Calu3 (cell line): Measurements from ENCODE around the gene PNKP. TPM values are rescaled to one million over a fixed set of nuclear protein-coding genes. Genes with fewer than 3 reads are reported as not detected.

Experiments used
- BruUV-seq: library from RNA; stranded (reverse); fragments of 400-500 nt; replicated peaks from 2 replicates; lab custom pipeline; 2021; lab: Mats Ljungman, UMichigan
- CTCF ChIA-PET: fragments of 300-600 bp; sonication (Branson Sonifier 250); formaldehyde crosslinking; loops from one replicate; lab custom pipeline; 2022; ENCODE audit warnings: antibody characterized with exemption; lab: Charles Lee
- DNase-seq: peaks from one replicate; pipeline ENCODE4 v3.0.0; 2022
- H3K27ac Mint-ChIP-seq: one replicate; pipeline ENCODE4 v1.8.0; 2022; ENCODE audit warnings: mixed read lengths; ENCODE audit not compliant: unreplicated experiment
- H3K27me3 Mint-ChIP-seq: one replicate; pipeline ENCODE4 v1.8.0; 2022; ENCODE audit warnings: mixed read lengths; ENCODE audit not compliant: unreplicated experiment
- H3K36me3 Mint-ChIP-seq: one replicate; pipeline ENCODE4 v1.8.0; 2022; ENCODE audit warnings: mild to moderate bottlenecking, moderate library complexity, mixed read lengths; ENCODE audit not compliant: insufficient read depth, unreplicated experiment
- H3K4me1 Mint-ChIP-seq: one replicate; pipeline ENCODE4 v1.8.0; 2022; ENCODE audit warnings: mild to moderate bottlenecking, low read depth, mixed read lengths; ENCODE audit not compliant: unreplicated experiment
- H3K4me3 Mint-ChIP-seq: one replicate; pipeline ENCODE4 v1.8.0; 2022; ENCODE audit warnings: mild to moderate bottlenecking, low read depth, moderate library complexity, mixed read lengths; ENCODE audit not compliant: unreplicated experiment
- H3K9me3 Mint-ChIP-seq: one replicate; pipeline ENCODE4 v1.8.0; 2022; ENCODE audit warnings: low read depth, mixed read lengths; ENCODE audit not compliant: unreplicated experiment
- intact Hi-C: fragments of 100-400 bp; cut with micrococcal nuclease; formaldehyde crosslinking; loops from one replicate; pipeline ENCODE4 v1.10.0; 2022; ENCODE audit not compliant: unreplicated experiment
- total RNA-seq: library from RNA; stranded (reverse); gene quantifications from 2 replicates; pipeline ENCODE4 v1.2.3, GENCODE V29; 2022
- TF ChIP-seq, protein P1 (sequence below): fragments of 200-600 bp; IDR thresholded peaks from one replicate; pipeline ENCODE4 v1.8.0; 2022; ENCODE audit warnings: antibody characterized with exemption; ENCODE audit not compliant: unreplicated experiment

Gene PNKP
- total RNA-seq, 1 experiment from 2014 or later: 189 TPM

DNA sequence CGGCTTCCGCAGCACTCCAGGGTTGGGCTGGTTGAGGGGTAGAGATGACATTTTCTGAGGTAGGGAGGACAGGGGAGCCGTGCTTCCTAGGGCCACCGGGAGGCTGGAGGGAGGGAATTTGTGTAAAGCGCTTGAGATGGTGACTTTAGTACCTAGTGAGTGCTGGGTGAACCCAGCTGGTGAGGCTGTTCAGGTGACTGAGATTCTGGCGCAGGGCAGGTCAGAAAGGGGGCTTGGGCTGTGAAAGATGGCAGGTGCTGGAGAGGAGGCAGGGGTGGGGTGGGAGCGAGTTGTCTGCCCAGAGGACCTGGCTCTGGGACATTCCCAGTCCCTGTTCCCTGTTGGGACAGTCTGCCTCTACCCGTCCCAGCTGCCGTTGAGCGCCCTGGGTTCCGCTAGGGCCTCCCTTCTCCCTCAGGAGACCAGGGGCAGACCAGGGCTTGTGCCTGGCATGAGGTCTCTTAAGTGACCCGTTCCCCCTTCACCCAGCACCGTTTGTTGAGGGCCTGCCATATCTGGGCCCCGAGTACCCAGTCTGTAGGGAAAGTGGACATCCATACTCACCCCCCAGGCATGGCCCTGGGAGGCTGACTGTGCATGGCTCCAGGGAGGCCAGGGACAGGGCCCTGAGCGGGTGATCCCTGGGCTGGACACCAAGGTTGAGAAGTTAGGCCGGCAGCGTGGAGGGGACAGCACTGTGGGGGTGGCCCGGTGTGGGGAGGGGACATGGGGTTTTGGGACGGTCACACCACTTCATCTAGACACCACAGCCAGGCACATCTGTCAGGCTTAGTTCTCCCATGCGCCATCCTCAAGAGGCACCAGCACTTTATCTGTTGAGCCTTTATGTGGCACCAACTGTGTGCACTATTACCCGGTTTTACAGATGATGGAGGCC is 11.5 kb downstream of the PNKP start:
- Mint-ChIP-seq H3K27ac (peak overlapping the region; percentile 82), H3K27me3 (no peaks in the 10 kb centered on the region), H3K4me3 (peak overlapping the region; percentile 34), H3K9me3 (no peaks in the 10 kb centered on the region), H3K36me3 (peaks cover 97% of the 10 kb centered on the region), H3K4me1 (peaks cover 11% of the 10 kb centered on the region)
- TF ChIP-seq, protein P1, sequence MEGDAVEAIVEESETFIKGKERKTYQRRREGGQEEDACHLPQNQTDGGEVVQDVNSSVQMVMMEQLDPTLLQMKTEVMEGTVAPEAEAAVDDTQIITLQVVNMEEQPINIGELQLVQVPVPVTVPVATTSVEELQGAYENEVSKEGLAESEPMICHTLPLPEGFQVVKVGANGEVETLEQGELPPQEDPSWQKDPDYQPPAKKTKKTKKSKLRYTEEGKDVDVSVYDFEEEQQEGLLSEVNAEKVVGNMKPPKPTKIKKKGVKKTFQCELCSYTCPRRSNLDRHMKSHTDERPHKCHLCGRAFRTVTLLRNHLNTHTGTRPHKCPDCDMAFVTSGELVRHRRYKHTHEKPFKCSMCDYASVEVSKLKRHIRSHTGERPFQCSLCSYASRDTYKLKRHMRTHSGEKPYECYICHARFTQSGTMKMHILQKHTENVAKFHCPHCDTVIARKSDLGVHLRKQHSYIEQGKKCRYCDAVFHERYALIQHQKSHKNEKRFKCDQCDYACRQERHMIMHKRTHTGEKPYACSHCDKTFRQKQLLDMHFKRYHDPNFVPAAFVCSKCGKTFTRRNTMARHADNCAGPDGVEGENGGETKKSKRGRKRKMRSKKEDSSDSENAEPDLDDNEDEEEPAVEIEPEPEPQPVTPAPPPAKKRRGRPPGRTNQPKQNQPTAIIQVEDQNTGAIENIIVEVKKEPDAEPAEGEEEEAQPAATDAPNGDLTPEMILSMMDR: no peak
- intact Hi-C loops: no loop called here
- BruUV-seq: no TSS peak
- DNase-seq: peak; percentile 37
- CTCF ChIA-PET: no interaction called here

DNA sequence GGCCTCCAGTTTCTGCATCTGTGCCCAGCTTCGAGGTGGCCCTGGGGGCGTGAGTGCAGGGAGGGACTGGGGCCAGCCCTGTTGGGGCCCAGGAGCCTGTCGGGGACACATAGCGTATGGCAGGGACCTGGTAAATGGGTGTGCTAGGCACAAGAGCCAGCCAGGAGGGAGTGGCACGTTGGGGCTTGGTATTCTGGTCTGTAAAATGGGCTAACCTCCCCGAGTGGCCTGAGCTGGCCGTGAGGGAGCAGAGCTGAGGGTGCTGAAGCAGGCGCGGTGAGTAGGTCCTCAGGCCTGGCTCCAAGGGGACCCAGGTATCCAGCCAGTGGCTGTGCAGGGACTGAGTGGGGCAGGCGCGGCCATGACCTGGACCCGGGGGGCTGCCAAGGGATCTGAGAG is 12.1 kb downstream of the PNKP start:
- no peaks in the 10 kb centered on the region for H3K9me3 Mint-ChIP-seq
- peak overlapping the region; percentile 34 for H3K4me3 Mint-ChIP-seq
- H3K4me1 Mint-ChIP-seq: peaks cover 12% of the 10 kb centered on the region
- H3K36me3 Mint-ChIP-seq: peaks cover 97% of the 10 kb centered on the region
- no TSS peak for BruUV-seq
- TF ChIP-seq, protein P1: no peak
- CTCF ChIA-PET: no interaction called here
- DNase-seq: no peak
- intact Hi-C loops: no loop called here
- H3K27me3 Mint-ChIP-seq: no peaks in the 10 kb centered on the region
- H3K27ac Mint-ChIP-seq: peak overlapping the region; percentile 82

DNA sequence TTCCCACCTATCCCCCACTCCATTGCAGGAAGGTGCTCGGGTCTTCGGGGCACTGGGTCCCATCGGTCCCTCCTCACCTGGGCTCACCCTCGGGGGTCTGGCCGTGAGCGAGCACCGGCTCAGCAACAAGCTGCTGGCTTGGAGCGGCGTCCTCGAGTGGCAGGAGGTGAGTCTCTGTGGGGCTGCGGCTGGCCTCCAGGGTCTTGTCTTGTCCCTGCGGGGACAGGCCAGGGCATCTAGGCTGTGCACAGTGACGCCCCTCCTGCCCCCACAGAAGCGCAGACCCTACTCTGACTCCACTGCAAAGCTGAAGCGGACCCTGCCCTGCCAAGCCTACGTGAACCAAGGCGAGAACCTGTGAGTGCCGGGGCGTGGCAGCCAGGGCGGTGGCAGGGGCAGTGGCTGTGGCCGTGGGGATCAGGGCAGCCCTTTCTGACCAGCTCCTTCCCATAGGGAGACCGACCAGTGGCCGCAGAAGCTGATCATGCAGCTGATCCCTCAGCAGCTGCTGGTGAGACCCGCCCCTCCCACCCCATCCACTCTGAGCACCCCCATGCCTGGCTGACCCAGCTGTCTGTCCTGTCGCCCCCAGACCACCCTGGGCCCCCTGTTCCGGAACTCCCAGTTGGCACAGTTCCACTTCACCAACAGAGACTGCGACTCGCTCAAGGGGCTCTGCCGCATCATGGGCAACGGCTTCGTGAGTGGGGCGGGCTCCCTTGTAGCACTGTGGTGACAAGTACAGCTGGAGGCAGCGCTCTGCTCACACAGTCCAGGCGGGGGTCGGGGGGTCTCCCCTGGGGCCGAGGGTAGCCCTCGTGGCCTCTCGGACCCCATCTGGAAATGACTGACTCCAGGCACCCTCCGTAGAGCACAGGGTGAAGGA is 12.8 kb downstream of the PNKP start:
- Mint-ChIP-seq H3K27me3 (no peaks in the 10 kb centered on the region), H3K9me3 (no peaks in the 10 kb centered on the region), H3K4me3 (peak overlapping the region; percentile 34), H3K4me1 (peaks cover 18% of the 10 kb centered on the region), H3K27ac (peak overlapping the region; percentile 82), H3K36me3 (peaks cover 97% of the 10 kb centered on the region)
- intact Hi-C loops: no loop called here
- no peak for DNase-seq
- TF ChIP-seq, protein P1: no peak
- BruUV-seq: no TSS peak
- CTCF ChIA-PET: no interaction called here

DNA sequence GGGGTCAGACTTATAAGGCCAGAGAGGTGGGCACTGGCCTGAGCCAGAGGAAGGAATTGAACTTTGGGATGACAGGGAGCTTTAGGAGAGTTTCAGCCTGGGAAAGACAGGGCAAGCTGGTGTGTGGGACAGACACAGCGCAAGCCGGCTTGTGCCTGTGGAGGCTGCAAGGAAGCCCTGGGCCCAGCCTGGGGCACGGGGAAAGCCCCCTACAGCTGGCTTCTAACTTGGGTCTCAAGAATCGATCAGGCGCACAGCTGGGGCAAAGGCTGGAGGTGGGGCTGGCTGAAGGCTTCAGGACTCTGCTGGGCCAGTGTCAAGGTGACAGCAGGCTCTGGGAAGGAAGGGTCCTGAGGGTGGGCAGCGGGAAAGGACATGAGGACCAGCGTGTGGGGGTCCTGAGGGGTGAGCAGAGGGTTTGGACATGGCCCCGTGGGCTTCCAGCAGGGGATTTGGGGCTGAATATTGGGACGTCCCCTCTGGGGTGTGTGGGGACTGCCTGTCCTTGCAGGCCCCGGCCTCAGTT is 13.5 kb downstream of the PNKP start:
- peaks cover 24% of the 10 kb centered on the region for H3K4me1 Mint-ChIP-seq
- CTCF ChIA-PET: interaction anchor here (0.7 kb wide), 1 partner anchor 24 kb away, joined by 3 read pairs; no protein-coding TSS in a partner anchor
- no peak overlapping the region for H3K4me3 Mint-ChIP-seq
- peaks cover 4% of the 10 kb centered on the region for H3K9me3 Mint-ChIP-seq
- H3K36me3 Mint-ChIP-seq: peaks cover 95% of the 10 kb centered on the region
- intact Hi-C loops: no loop called here
- H3K27me3 Mint-ChIP-seq: no peaks in the 10 kb centered on the region
- TF ChIP-seq, protein P1: no peak
- BruUV-seq: no TSS peak
- no peak for DNase-seq
- peak overlapping the region; percentile 44 for H3K27ac Mint-ChIP-seq
